Endothelial cell of umbilical vein (primary cell): ENCODE results near the gene PTPRK.

Experiments used
- CTCF ChIP-seq, 2 donors: IDR thresholded peaks; 1 replicate in 1 of 2; 2 replicates in 1 of 2; pipeline ENCODE4 v1.5.1; 2011; ENCODE audit warnings: low read length in 2 of 2, mild to moderate bottlenecking in 2 of 2, moderate library complexity in 2 of 2, control low read depth in 1 of 2, inconsistent platforms in 1 of 2, low read depth in 1 of 2; ENCODE audit not compliant: insufficient read depth in 1 of 2; ENCODE audit errors: extremely low read depth in 1 of 2
- EZH2 ChIP-seq: IDR thresholded peaks from 2 replicates; pipeline ENCODE4 v1.6.1; 2012; ENCODE audit warnings: borderline replicate concordance, low read depth, mild to moderate bottlenecking, moderate library complexity, low read length, inconsistent platforms; ENCODE audit not compliant: severe bottlenecking
- GATA2 ChIP-seq: IDR thresholded peaks from 2 replicates; pipeline ENCODE4 v1.7.0; 2011; ENCODE audit warnings: low read depth, mild to moderate bottlenecking, moderate library complexity, mixed read lengths, low read length; ENCODE audit not compliant: insufficient read length, insufficient read depth
- JUN ChIP-seq: IDR thresholded peaks from 2 replicates; pipeline ENCODE4 v1.6.1; 2011; ENCODE audit warnings: borderline replicate concordance, low read depth; ENCODE audit not compliant: insufficient read length, insufficient read depth
- POLR2A ChIP-seq: IDR thresholded peaks from 2 replicates; pipeline ENCODE4 v1.6.1; 2012; ENCODE audit warnings: low read depth, mild to moderate bottlenecking, control low read depth, low read length
- POLR2AphosphoS5 ChIP-seq: IDR thresholded peaks from 2 replicates; pipeline ENCODE4 v1.6.1; 2012; ENCODE audit warnings: low read depth, mild to moderate bottlenecking, control low read depth, low read length, moderate library complexity; ENCODE audit not compliant: insufficient read depth

- TF ChIP-seq POLR2A (no peak), CTCF (IDR thresholded peaks at IDR 0.05; ENCODE audit: extremely low read depth in 1 of 2, insufficient read depth in 1 of 2, low read depth in 1 of 2, low read length in 2 of 2) (no peak), JUN (no peak), POLR2AphosphoS5 (no peak), EZH2 (no peak), GATA2 (no peak)
Observed at GRCh38 chr6:128078276-128078675, 442.1 kb downstream of the PTPRK start.
